Neural progenitor cell (in vitro differentiated cells): Measurements from ENCODE around the gene TMEM260.

Experiments
- CTCF ChIP-seq: fragments of 200-600 bp; sonication (generic); IDR thresholded peaks from 2 replicates; pipeline ENCODE4 v1.5.1; 2017; ENCODE audit warnings: antibody characterized with exemption, mild to moderate bottlenecking
- EZH2 ChIP-seq: fragments of 200-600 bp; sonication (generic); IDR thresholded peaks from 2 replicates; pipeline ENCODE4 v1.6.1; 2017; ENCODE audit warnings: antibody characterized with exemption, mild to moderate bottlenecking, moderate library complexity

GRCh38 chr14:56587701-56588100, 8.1 kb downstream of the TMEM260 start:
- TF ChIP-seq CTCF (no peak), EZH2 (no peak)
